Lung (tissue), 12 donors: Measurements from ENCODE around the gene SLC8A2. TPM values are rescaled to one million over a fixed set of nuclear protein-coding genes. Genes with fewer than 3 reads are reported as not detected.
A peak's percentile ranks its signal among the peaks of the same experiment; 100 is the strongest.

Experiments used
- ATAC-seq: fragments of 200-7000 bp; cut with Tn5 transposase; one replicate; pipeline ENCODE4 v1.9.1; 2020; ENCODE audit warnings: moderate number of reproducible peaks; ENCODE audit not compliant: insufficient read depth, low FRiP score
- DNase-seq, 3 donors: peaks; one replicate each; pipeline ENCODE4 v3.0.0-alpha.2; 2013 to 2017
- H3K27ac ChIP-seq, 2 donors: one replicate each; pipeline ENCODE4 v1.5.1; 2013; ENCODE audit warnings: mild to moderate bottlenecking in 2 of 2, moderate library complexity in 2 of 2, control low read depth in 1 of 2, inconsistent platforms in 1 of 2, low read depth in 1 of 2, low read length in 1 of 2
- H3K27me3 ChIP-seq, 3 donors: one replicate each; pipeline ENCODE4 v1.5.1; 2013; ENCODE audit warnings: low read length in 2 of 3; ENCODE audit not compliant: control insufficient read depth in 3 of 3, insufficient read depth in 3 of 3
- H3K36me3 ChIP-seq, 4 donors: one replicate each; pipeline ENCODE4 v1.5.1; 2013; ENCODE audit warnings: low read length in 4 of 4, mild to moderate bottlenecking in 1 of 4, moderate library complexity in 1 of 4; ENCODE audit not compliant: control insufficient read depth in 4 of 4, insufficient read depth in 4 of 4
- H3K4me1 ChIP-seq, 5 donors: one replicate each; pipeline ENCODE4 v1.5.1; 2013; ENCODE audit warnings: low read length in 5 of 5, mild to moderate bottlenecking in 2 of 5, moderate library complexity in 1 of 5; ENCODE audit not compliant: control insufficient read depth in 5 of 5, insufficient read depth in 5 of 5
- H3K4me3 ChIP-seq: one replicate; pipeline ENCODE4 v1.5.1; 2013; ENCODE audit warnings: mild to moderate bottlenecking, control low read depth, moderate library complexity
- H3K9ac ChIP-seq, 2 donors: one replicate each; pipeline ENCODE4 v1.5.1; 2013; ENCODE audit warnings: low read length in 2 of 2, control low read depth in 1 of 2; ENCODE audit not compliant: insufficient read depth in 1 of 2
- H3K9me3 ChIP-seq, 4 donors: one replicate each; pipeline ENCODE4 v1.5.1; 2013; ENCODE audit warnings: low read length in 3 of 4, mild to moderate bottlenecking in 1 of 4, moderate library complexity in 1 of 4; ENCODE audit not compliant: control insufficient read depth in 4 of 4, insufficient read depth in 3 of 4
- CTCF ChIP-seq: IDR thresholded peaks from 2 replicates; pipeline ENCODE4 v1.5.1; 2012; ENCODE audit warnings: mild to moderate bottlenecking; ENCODE audit errors: control extremely low read depth, extremely low read depth
- WGBS, 2 donors: extraction: QIAGEN DNeasy Blood & Tissue Kit; methylation state at CpG; one replicate each; pipeline ENCODE4 v1.1.7; 2013; 5-methylcytosine and 5-hydroxymethylcytosine counted together
- polyA plus RNA-seq, 2 donors: library from polyadenylated mRNA; stranded (reverse); fragments of 200-250 nt; gene quantifications; one replicate each; pipeline ENCODE4 v1.2.1, GENCODE V29; 2013
- total RNA-seq, 2 donors: library from RNA; depleted of rRNA in 1 of 2; stranded (reverse); fragments of >200 nt in 1 of 2; gene quantifications; one replicate each; pipeline ENCODE4 v1.2.1, GENCODE V29; 2014 to 2021
- donor health status: control.
- donor health status: control.
- donor health status: Bipolar disorder and iron deficiency.
- donor health status: healthy.
- donor health status: DM: yes; HTN: yes; CAD: no.

Gene SLC8A2
- total and polyA plus RNA-seq, 4 donors = 0.10 to 0.26 (median 0.15) TPM

GRCh38 chr19:47447470-47448359, 24.0 kb downstream of the SLC8A2 start:
- peak; percentile 15 to 59 (median 32) for DNase-seq
- ATAC-seq = no peak
- peaks cover 7 to 67% (median 29%) of the 10 kb centered on the region in 3 donors for H3K27me3 ChIP-seq

DNA sequence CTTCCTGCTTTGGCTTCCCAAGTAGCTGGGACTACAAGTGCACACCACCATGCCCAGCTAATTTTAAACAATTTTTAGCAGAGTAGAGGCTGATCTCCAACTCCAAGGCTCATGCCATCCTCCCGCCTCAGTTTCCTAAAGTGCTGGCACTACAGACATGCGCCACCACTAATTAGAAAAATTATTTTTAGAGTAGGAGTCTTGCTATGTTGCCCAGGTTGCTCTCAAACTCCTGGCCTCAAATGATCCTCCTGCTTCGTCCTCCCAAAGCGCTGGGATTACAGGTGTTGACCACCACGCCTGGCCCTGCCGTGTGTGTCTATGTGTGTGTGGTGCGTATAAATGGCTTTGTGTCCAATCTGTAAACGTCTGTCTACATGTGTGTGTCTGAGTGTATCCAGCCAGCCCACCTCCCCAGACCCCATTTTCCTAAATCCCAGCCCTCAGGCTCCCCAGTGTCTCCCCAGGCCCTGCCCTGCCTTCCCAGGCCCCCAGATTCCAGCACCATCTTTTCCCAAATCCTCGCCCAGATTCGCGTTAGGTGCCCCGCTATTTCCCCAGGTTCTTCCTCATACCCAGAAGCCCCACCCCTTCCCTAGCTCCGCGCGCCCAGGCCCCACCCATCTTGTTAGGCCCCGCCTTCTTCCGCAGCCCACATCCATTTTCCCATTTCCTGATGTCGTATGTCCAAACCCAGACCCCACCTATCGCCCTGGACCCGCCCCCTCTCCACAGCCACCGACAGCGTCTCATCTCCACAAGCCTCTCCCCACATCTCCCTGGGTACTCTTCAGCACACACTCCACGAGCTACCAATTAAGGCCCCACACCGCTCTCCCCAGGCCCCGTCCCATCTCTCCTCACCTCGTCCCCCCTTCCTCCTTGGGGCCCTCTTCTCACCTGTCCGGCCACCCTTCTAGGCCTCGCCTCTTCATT, 24.9 kb downstream of the SLC8A2 start:
- DNase-seq (no peak), ATAC-seq (no peak)
- Histone ChIP-seq H3K4me1 (peaks cover 0 to 26% (median 3%) of the 10 kb centered on the region in 5 donors), H3K9me3 (peaks cover 0 to 27% (median 0%) of the 10 kb centered on the region in 4 donors), H3K27me3 (peaks cover 10 to 64% (median 29%) of the 10 kb centered on the region in 3 donors), H3K27ac (no peak overlapping the region), H3K36me3 (no peaks in the 10 kb centered on the region), H3K9ac (no peak overlapping the region), H3K4me3 (no peak overlapping the region)
- 17% methylated on average over 28 of the region's 28 CpGs for WGBS, 2 donors
- TF ChIP-seq CTCF = no peak

More at GRCh38 chr19:47447470-47448359, 24.0 kb downstream of the SLC8A2 start:
- Histone ChIP-seq H3K27ac (no peak overlapping the region), H3K9me3 (peaks cover 0 to 27% (median 0%) of the 10 kb centered on the region in 4 donors), H3K4me1 (peaks cover 0 to 26% (median 3%) of the 10 kb centered on the region in 5 donors), H3K4me3 (no peak overlapping the region), H3K36me3 (no peaks in the 10 kb centered on the region), H3K9ac (no peak overlapping the region)
- 6 to 7% methylated on average over 82 to 95 of the region's 95 CpGs for WGBS, 2 donors
- no peak for TF ChIP-seq CTCF

- H3K4me3 ChIP-seq = no peak overlapping the region
- peaks cover 10 to 61% (median 29%) of the 10 kb centered on the region in 3 donors for H3K27me3 ChIP-seq
- no peak overlapping the region for H3K27ac ChIP-seq
- 3 to 4% methylated on average over 20 to 22 of the region's 22 CpGs for WGBS, 2 donors
- peaks cover 0 to 26% (median 3%) of the 10 kb centered on the region in 5 donors for H3K4me1 ChIP-seq
- no peak overlapping the region for H3K9ac ChIP-seq
- no peaks in the 10 kb centered on the region for H3K36me3 ChIP-seq
- peaks cover 0 to 27% (median 0%) of the 10 kb centered on the region in 4 donors for H3K9me3 ChIP-seq
- ATAC-seq (no peak), DNase-seq (no peak)
- TF ChIP-seq CTCF = no peak
These were observed 25.7 kb downstream of the SLC8A2 start for GRCh38 chr19:47445937-47446402.
